Activated CD8-positive, alpha-beta T cell treated with anti-CD3 and anti-CD28 coated beads, Interleukin-2, amount 10 ng/mL, durations not matched to agents 7 days and 5 days (primary cell): Measurements from ENCODE around the gene CES2. TPM values are rescaled to one million over a fixed set of nuclear protein-coding genes. Genes with fewer than 3 reads are reported as not detected.

Experiments used
- ATAC-seq: fragments of 150-1000 bp; cut with Tn5 transposase; one replicate; pipeline ENCODE4 v1.10.0; 2021; ENCODE audit warnings: moderate library complexity
- CTCF ChIA-PET: fragments of 350-600 bp; sonication (Branson Sonifier 250); formaldehyde crosslinking; loops from one replicate; lab custom pipeline; 2021; ENCODE audit warnings: antibody characterized with exemption; lab: Charles Lee
- POLR2A ChIA-PET: fragments of 350-600 bp; sonication (Branson Sonifier 250); formaldehyde crosslinking; loops from one replicate; lab custom pipeline; 2021; ENCODE audit warnings: antibody characterized with exemption; lab: Charles Lee
- DNase-seq: peaks from one replicate; pipeline ENCODE4 v3.0.0-alpha.2; 2020
- H3K27ac Mint-ChIP-seq: one replicate; pipeline ENCODE4 v1.8.0; 2021; ENCODE audit warnings: mild to moderate bottlenecking, mixed read lengths
- H3K27me3 Mint-ChIP-seq: one replicate; pipeline ENCODE4 v1.8.0; 2021; ENCODE audit warnings: low read depth, mixed read lengths
- H3K36me3 Mint-ChIP-seq: one replicate; pipeline ENCODE4 v1.8.0; 2021; ENCODE audit warnings: low read depth, mixed read lengths
- H3K4me1 Mint-ChIP-seq: one replicate; pipeline ENCODE4 v1.8.0; 2021; ENCODE audit warnings: low read depth, mixed read lengths
- H3K4me3 Mint-ChIP-seq: one replicate; pipeline ENCODE4 v1.8.0; 2021; ENCODE audit warnings: mild to moderate bottlenecking, mixed read lengths
- H3K9me3 Mint-ChIP-seq: one replicate; pipeline ENCODE4 v1.8.0; 2022; ENCODE audit warnings: mixed read lengths; ENCODE audit not compliant: insufficient read depth
- total RNA-seq, 2 experiments: library from RNA; stranded (reverse); gene quantifications; one replicate each; pipeline ENCODE4 v1.2.3, GENCODE V29; 2021

Gene CES2
- total RNA-seq, 2 experiments from 2014 or later, result 29.7 to 34.0 TPM

GRCh38 chr16:66911112-66911511 is 24.2 kb upstream of the CES2 start:
- no peaks in the 10 kb centered on the region for H3K36me3 Mint-ChIP-seq
- no peak for DNase-seq
- ChIA-PET POLR2A (interaction anchor here (0.6 kb wide), 1 partner anchor 13 kb away, joined by 3 read pairs; no protein-coding TSS in a partner anchor), CTCF (interaction anchor here (1.0 to 3.0 kb wide), 4 partner anchors 16 to 43 kb away, joined by 3 to 20 read pairs (median 12); partner anchors contain the start of gene RRAD)
- no peak for ATAC-seq
- no peaks in the 10 kb centered on the region for H3K27me3 Mint-ChIP-seq
- H3K27ac Mint-ChIP-seq, result no peak overlapping the region
- peaks cover 2% of the 10 kb centered on the region for H3K4me1 Mint-ChIP-seq
- no peak overlapping the region for H3K4me3 Mint-ChIP-seq
- H3K9me3 Mint-ChIP-seq, result no peaks in the 10 kb centered on the region

GRCh38 chr16:66911801-66912200 is 23.5 kb upstream of the CES2 start:
- H3K9me3 Mint-ChIP-seq, result no peaks in the 10 kb centered on the region
- H3K4me1 Mint-ChIP-seq, result no peaks in the 10 kb centered on the region
- H3K36me3 Mint-ChIP-seq, result no peaks in the 10 kb centered on the region
- ATAC-seq (no peak), DNase-seq (no peak)
- H3K27me3 Mint-ChIP-seq, result peaks cover 2% of the 10 kb centered on the region
- ChIA-PET CTCF (interaction anchor here (1.4 kb wide), 1 partner anchor 17 kb away, joined by 3 read pairs; no protein-coding TSS in a partner anchor), POLR2A (no interaction called here)
- H3K4me3 Mint-ChIP-seq, result no peak overlapping the region
- H3K27ac Mint-ChIP-seq, result no peak overlapping the region

- H3K9me3 Mint-ChIP-seq, result no peaks in the 10 kb centered on the region
- POLR2A ChIA-PET, result no interaction called here
- no peak overlapping the region for H3K4me3 Mint-ChIP-seq
These were observed 22.2 kb upstream of the CES2 start for GRCh38 chr16:66913081-66913480.

GRCh38 chr16:66913711-66914110 is 21.6 kb upstream of the CES2 start:
- no peaks in the 10 kb centered on the region for H3K4me1 Mint-ChIP-seq
- no peak overlapping the region for H3K4me3 Mint-ChIP-seq
- H3K9me3 Mint-ChIP-seq, result no peaks in the 10 kb centered on the region
- H3K36me3 Mint-ChIP-seq, result no peaks in the 10 kb centered on the region
- H3K27ac Mint-ChIP-seq, result no peak overlapping the region
- ChIA-PET CTCF (no interaction called here), POLR2A (no interaction called here)
- ATAC-seq (no peak), DNase-seq (no peak)
- H3K27me3 Mint-ChIP-seq, result peaks cover 2% of the 10 kb centered on the region

More at GRCh38 chr16:66913081-66913480, 22.2 kb upstream of the CES2 start:
- H3K36me3 Mint-ChIP-seq, result no peaks in the 10 kb centered on the region
- CTCF ChIA-PET, result interaction anchor here (0.7 kb wide), 1 partner anchor 18 kb away, joined by 3 read pairs; no protein-coding TSS in a partner anchor
- H3K4me1 Mint-ChIP-seq, result no peaks in the 10 kb centered on the region
- ATAC-seq, result no peak
- H3K27me3 Mint-ChIP-seq, result peaks cover 2% of the 10 kb centered on the region
- H3K27ac Mint-ChIP-seq, result no peak overlapping the region
- no peak for DNase-seq

DNA sequence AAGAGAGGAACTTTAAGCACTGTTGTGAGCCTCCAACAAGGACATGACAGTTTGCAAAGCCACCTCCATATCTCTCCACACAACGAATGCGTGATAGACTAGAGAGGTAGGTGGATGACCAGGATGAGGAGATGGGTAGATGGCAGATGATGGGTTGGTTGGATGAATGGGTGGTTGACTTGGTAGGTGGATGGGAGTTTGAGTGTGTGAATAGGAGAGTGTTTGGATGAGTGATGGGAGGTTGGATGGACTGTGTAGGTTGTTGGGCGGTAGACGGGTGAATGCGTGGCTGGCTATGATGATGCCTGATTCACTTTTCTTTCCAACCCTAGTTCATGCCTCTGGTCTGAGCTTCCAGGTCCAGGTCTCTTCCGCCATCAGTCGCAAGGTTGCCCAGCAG is 20.8 kb upstream of the CES2 start:
- Mint-ChIP-seq H3K27me3 (peaks cover 2% of the 10 kb centered on the region), H3K9me3 (no peaks in the 10 kb centered on the region), H3K36me3 (no peaks in the 10 kb centered on the region), H3K27ac (no peak overlapping the region), H3K4me3 (no peak overlapping the region), H3K4me1 (no peaks in the 10 kb centered on the region)
- POLR2A ChIA-PET, result no interaction called here
- CTCF ChIA-PET, result no interaction called here
- no peak for DNase-seq
- no peak for ATAC-seq

- Mint-ChIP-seq H3K4me1 (no peaks in the 10 kb centered on the region), H3K9me3 (no peaks in the 10 kb centered on the region), H3K27me3 (peaks cover 2% of the 10 kb centered on the region), H3K4me3 (no peak overlapping the region), H3K27ac (no peak overlapping the region), H3K36me3 (no peaks in the 10 kb centered on the region)
- ATAC-seq, result no peak
- CTCF ChIA-PET, result no interaction called here
- POLR2A ChIA-PET, result no interaction called here
- DNase-seq, result no peak
These were observed 20.3 kb upstream of the CES2 start for GRCh38 chr16:66915041-66915440.

- Mint-ChIP-seq H3K27me3 (peaks cover 9% of the 10 kb centered on the region), H3K27ac (no peak overlapping the region), H3K36me3 (no peaks in the 10 kb centered on the region), H3K9me3 (no peaks in the 10 kb centered on the region), H3K4me3 (no peak overlapping the region), H3K4me1 (no peaks in the 10 kb centered on the region)
- POLR2A ChIA-PET, result no interaction called here
- DNase-seq, result no peak
- CTCF ChIA-PET, result interaction anchor here (0.6 to 3.2 kb wide), 3 partner anchors 12 to 43 kb away, joined by 3 to 12 read pairs (median 4); no protein-coding TSS in a partner anchor
- ATAC-seq, result no peak
These were observed 18.8 kb upstream of the CES2 start for GRCh38 chr16:66916518-66916917.

DNA sequence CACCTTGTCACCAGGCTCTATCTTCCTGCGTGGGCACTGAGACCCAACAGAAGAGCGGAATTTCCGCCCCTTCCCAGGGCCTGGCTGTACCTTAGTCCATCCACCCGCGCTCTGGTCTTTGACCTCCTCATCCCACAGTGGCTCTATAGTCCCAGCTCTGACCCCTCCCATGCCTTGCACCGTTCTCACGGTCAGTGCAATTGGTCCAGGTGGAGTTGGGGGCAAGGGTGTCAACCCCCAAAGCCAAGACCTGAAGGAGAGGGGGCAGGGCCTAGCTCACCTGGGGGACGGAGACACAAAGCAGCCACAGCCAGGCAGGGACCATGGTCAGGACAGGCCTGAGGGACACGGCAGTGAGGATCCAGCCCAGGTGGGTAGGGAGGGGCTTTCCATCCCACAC is 17.6 kb upstream of the CES2 start:
- no peaks in the 10 kb centered on the region for H3K36me3 Mint-ChIP-seq
- no peak overlapping the region for H3K4me3 Mint-ChIP-seq
- peaks cover 9% of the 10 kb centered on the region for H3K27me3 Mint-ChIP-seq
- POLR2A ChIA-PET, result interaction anchor here (0.6 to 0.8 kb wide), 2 partner anchors 12 to 130 kb away, joined by 3 read pairs; no protein-coding TSS in a partner anchor
- H3K27ac Mint-ChIP-seq, result no peak overlapping the region
- H3K4me1 Mint-ChIP-seq, result no peaks in the 10 kb centered on the region
- CTCF ChIA-PET, result interaction anchor here (3.2 kb wide), 1 partner anchor 11 kb away, joined by 12 read pairs; no protein-coding TSS in a partner anchor
- no peaks in the 10 kb centered on the region for H3K9me3 Mint-ChIP-seq
- ATAC-seq, result no peak
- DNase-seq, result no peak

DNA sequence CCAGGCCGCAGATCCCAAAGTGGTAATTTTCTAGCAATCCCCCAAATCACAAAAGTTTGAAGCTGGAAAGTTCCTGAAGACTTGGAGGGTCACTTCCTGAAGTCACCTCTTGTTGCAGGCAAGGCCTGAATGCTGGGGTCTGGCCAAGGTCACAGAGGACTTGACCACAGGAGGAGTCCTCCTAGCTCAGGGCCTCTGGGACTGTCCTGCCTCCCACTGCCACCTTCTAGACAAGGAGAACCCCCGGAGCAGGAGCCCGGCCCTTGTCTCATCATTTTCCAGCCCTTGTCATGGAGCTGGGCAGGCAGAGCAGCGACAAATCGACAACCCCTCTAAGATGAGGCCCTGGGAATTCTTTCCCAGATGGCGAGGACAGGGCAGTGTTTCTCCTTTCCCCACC is 17.0 kb upstream of the CES2 start:
- ATAC-seq, result no peak
- POLR2A ChIA-PET, result interaction anchor here (0.6 to 0.8 kb wide), 3 partner anchors 9 to 130 kb away, joined by 3 read pairs; no protein-coding TSS in a partner anchor
- H3K27ac Mint-ChIP-seq, result no peak overlapping the region
- H3K36me3 Mint-ChIP-seq, result no peaks in the 10 kb centered on the region
- peaks cover 14% of the 10 kb centered on the region for H3K27me3 Mint-ChIP-seq
- H3K9me3 Mint-ChIP-seq, result no peaks in the 10 kb centered on the region
- H3K4me1 Mint-ChIP-seq, result no peaks in the 10 kb centered on the region
- no peak overlapping the region for H3K4me3 Mint-ChIP-seq
- CTCF ChIA-PET, result interaction anchor here (3.2 kb wide), 1 partner anchor 10 kb away, joined by 12 read pairs; no protein-coding TSS in a partner anchor
- DNase-seq, result no peak

DNA sequence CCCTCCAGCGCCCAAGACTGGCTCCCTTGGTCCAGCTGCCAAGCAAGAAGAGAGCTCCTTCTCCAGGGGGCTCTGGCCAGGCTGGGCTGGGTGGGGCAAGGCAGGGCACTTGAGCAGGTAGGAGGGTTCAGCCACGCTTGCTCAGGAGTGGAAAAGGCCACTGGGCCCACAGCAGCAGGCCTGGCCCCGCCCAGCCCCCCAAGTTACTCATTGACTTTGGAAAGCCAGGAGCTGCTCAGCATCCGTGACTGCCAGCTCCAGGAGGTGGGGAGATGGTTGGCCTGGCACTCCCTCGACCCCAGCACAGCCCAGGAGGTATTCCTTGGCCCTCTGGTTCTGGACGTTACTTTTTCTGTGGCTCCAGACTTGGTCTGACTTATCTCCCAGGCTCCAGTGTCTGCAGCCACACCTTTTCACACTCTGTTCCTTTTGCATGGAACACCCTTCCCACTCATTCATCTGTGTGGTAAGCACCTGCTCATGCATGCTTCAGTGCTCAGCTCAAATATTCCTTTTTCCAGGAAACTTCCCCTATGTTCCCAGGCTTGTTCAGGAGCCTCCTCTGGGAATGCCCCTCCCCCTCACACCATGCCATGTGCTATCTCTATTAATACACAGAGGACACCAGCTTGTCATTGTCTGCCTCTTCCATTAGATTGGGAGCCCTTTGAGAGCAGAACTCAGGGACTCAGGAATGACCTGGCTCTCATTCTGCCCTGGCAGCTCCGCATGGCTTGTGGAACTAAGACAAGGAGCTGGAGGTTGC is 16.3 kb upstream of the CES2 start, which contains the start of gene CDH16:
Gene CDH16, minus strand, starts transcription at position 83 of the 766 bp plus-strand sequence. CDS start 820 bp downstream, outside the sequence.
- H3K4me1 Mint-ChIP-seq, result peaks cover 2% of the 10 kb centered on the region
- no peaks in the 10 kb centered on the region for H3K9me3 Mint-ChIP-seq
- POLR2A ChIA-PET, result interaction anchor here (0.6 to 0.8 kb wide), 3 partner anchors 8 to 15 kb away, joined by 3 read pairs; no protein-coding TSS in a partner anchor
- no peaks in the 10 kb centered on the region for H3K36me3 Mint-ChIP-seq
- H3K27ac Mint-ChIP-seq, result no peak within 1 kb of the TSS
- no peak for DNase-seq
- no peak within 1 kb of the TSS for H3K4me3 Mint-ChIP-seq
- CTCF ChIA-PET, result interaction anchor here (1.9 to 3.2 kb wide), 2 partner anchors 10 to 24 kb away, joined by 7 to 12 read pairs; no protein-coding TSS in a partner anchor
- peaks cover 20% of the 10 kb centered on the region for H3K27me3 Mint-ChIP-seq
- ATAC-seq, result no peak

GRCh38 chr16:66919569-66920298 is 15.6 kb upstream of the CES2 start:
- DNase-seq (no peak), ATAC-seq (no peak)
- Mint-ChIP-seq H3K4me3 (no peak overlapping the region), H3K36me3 (no peaks in the 10 kb centered on the region), H3K27ac (no peak overlapping the region), H3K27me3 (peaks cover 26% of the 10 kb centered on the region), H3K9me3 (no peaks in the 10 kb centered on the region), H3K4me1 (peaks cover 4% of the 10 kb centered on the region)
- POLR2A ChIA-PET, result interaction anchor here (0.8 kb wide), 1 partner anchor 14 kb away, joined by 3 read pairs; no protein-coding TSS in a partner anchor
- CTCF ChIA-PET, result interaction anchor here (1.9 kb wide), 1 partner anchor 24 kb away, joined by 7 read pairs; no protein-coding TSS in a partner anchor
